NCI-H128 (cell line): ENCODE results near the gene CLN3.
"Not testable (repeated sequence)": the region's sequence is repeated elsewhere in the genome, so short reads cannot be mapped to it uniquely, and the experiment has no call there.

Source experiments
- DNase-seq: peaks from one replicate; lab custom pipeline; 2025; ENCODE audit not compliant: unreplicated experiment; lab: John Stamatoyannopoulos, UW

The CLN3 gene

GRCh38 chr16:28491970-28492474, at the start of gene CLN3:
Gene CLN3 (minus strand): TSS chr16:28492074. CDS start chr16:28491759, 315 bp downstream.
- DNase-seq = peak; percentile 70

GRCh38 chr16:28540346-28540745, 48.5 kb upstream of the CLN3 start:
- DNase-seq = no peak

GRCh38 chr16:28538733-28539596, 47.1 kb upstream of the CLN3 start, which contains the start of gene NUPR1:
Gene NUPR1 (minus strand): TSS chr16:28538974. CDS start chr16:28538907, 67 bp downstream.
- no peak for DNase-seq

- DNase-seq = no peak
Observed at GRCh38 chr16:28537964-28538732, 46.3 kb upstream of the CLN3 start.

- no peak for DNase-seq
Observed at GRCh38 chr16:28537076-28537475, 45.2 kb upstream of the CLN3 start.

GRCh38 chr16:28534542-28535373, 42.9 kb upstream of the CLN3 start:
- no peak for DNase-seq

GRCh38 chr16:28532940-28533647, 41.2 kb upstream of the CLN3 start:
- DNase-seq = no peak

GRCh38 chr16:28531777-28532744, 40.2 kb upstream of the CLN3 start:
- DNase-seq = no peak

- no peak for DNase-seq
Observed at GRCh38 chr16:28529124-28529523, 37.2 kb upstream of the CLN3 start.

GRCh38 chr16:28528463-28528867, 36.6 kb upstream of the CLN3 start:
- no peak for DNase-seq

GRCh38 chr16:28527985-28528384, 36.1 kb upstream of the CLN3 start:
- DNase-seq = no peak

GRCh38 chr16:28527100-28527785, 35.4 kb upstream of the CLN3 start:
- not testable (repeated sequence) for DNase-seq

GRCh38 chr16:28526201-28527099, 34.6 kb upstream of the CLN3 start:
- DNase-seq = no peak

GRCh38 chr16:28524681-28525171, 32.9 kb upstream of the CLN3 start:
- no peak for DNase-seq

GRCh38 chr16:28522792-28523191, 30.9 kb upstream of the CLN3 start:
- DNase-seq = no peak

GRCh38 chr16:28521436-28521835, 29.6 kb upstream of the CLN3 start:
- DNase-seq = no peak

- no peak for DNase-seq
Observed at GRCh38 chr16:28520672-28521071, 28.8 kb upstream of the CLN3 start.
